A673 (cell line): Measurements from ENCODE around the gene ZNF3. TPM values are rescaled to one million over a fixed set of nuclear protein-coding genes. Genes with fewer than 3 reads are reported as not detected.
"Not testable (repeated sequence)": the region's sequence is repeated elsewhere in the genome, so short reads cannot be mapped to it uniquely, and the experiment has no call there.

Source experiments
- Bru-seq: library from RNA; stranded (reverse); fragments of 400-500 nt; gene quantifications from one replicate; lab custom pipeline; 2021; lab: Mats Ljungman, UMichigan
- BruChase-seq, 2 experiments: library from RNA; stranded (reverse); fragments of 400-500 nt; gene quantifications; one replicate each; lab custom pipeline; 2021; lab: Mats Ljungman, UMichigan
- BruUV-seq: library from RNA; stranded (reverse); fragments of 400-500 nt; replicated peaks from 2 replicates; lab custom pipeline; 2021; lab: Mats Ljungman, UMichigan
- CTCF ChIA-PET: fragments of 300-600 bp; sonication (Branson Sonifier 250); formaldehyde crosslinking; loops from one replicate; lab custom pipeline; 2022; ENCODE audit warnings: antibody characterized with exemption; lab: Charles Lee
- POLR2A ChIA-PET: fragments of 300-600 bp; sonication (Branson Sonifier 250); formaldehyde crosslinking; loops from one replicate; lab custom pipeline; 2022; ENCODE audit warnings: antibody characterized with exemption; ENCODE audit not compliant: low non-redundant PET; lab: Charles Lee
- DNase-seq: peaks from one replicate; pipeline ENCODE4 v3.0.0-alpha.2; 2015; ENCODE audit warnings: low spot score
- H3K27ac ChIP-seq: fragments of 200-600 bp; sonication (generic); 2 replicates; pipeline ENCODE4 v1.5.1; 2016; ENCODE audit warnings: mixed run types, low read depth, mild to moderate bottlenecking, mixed read lengths, antibody characterized with exemption, low read length; ENCODE audit not compliant: poor library complexity, severe bottlenecking
- H3K27me3 ChIP-seq: fragments of 200-600 bp; sonication (generic); replicated peaks from 2 replicates; pipeline ENCODE4 v1.6.1; 2017; ENCODE audit warnings: mixed run types, low read depth, mild to moderate bottlenecking, mixed read lengths, antibody characterized with exemption, low read length; ENCODE audit not compliant: insufficient read depth, poor library complexity
- H3K36me3 ChIP-seq: fragments of 200-600 bp; sonication (generic); 2 replicates; pipeline ENCODE4 v1.6.1; 2016; ENCODE audit warnings: mixed run types, mild to moderate bottlenecking, mixed read lengths, antibody characterized with exemption, low read length; ENCODE audit not compliant: insufficient read depth, poor library complexity, severe bottlenecking
- H3K4me1 ChIP-seq: fragments of 200-600 bp; sonication (generic); 2 replicates; pipeline ENCODE4 v1.6.1; 2017; ENCODE audit warnings: mixed run types, mild to moderate bottlenecking, mixed read lengths, antibody characterized with exemption, low read length; ENCODE audit not compliant: insufficient read depth, poor library complexity, severe bottlenecking
- H3K4me3 ChIP-seq: fragments of 200-600 bp; sonication (generic); 2 replicates; pipeline ENCODE4 v1.5.1; 2016; ENCODE audit warnings: low read depth, mixed run types, mild to moderate bottlenecking, mixed read lengths, low read length; ENCODE audit not compliant: poor library complexity, severe bottlenecking
- H3K9me3 ChIP-seq: fragments of 200-600 bp; sonication (generic); 2 replicates; pipeline ENCODE4 v1.6.1; 2016; ENCODE audit warnings: mixed run types, low read depth, mild to moderate bottlenecking, mixed read lengths, antibody characterized with exemption, low read length; ENCODE audit not compliant: poor library complexity, severe bottlenecking
- CTCF ChIP-seq: fragments of 300-800, 200-600 bp; sonication (generic); conservative IDR thresholded peaks from 2 replicates; pipeline ENCODE4 v1.5.1; 2017; ENCODE audit warnings: low read depth, mild to moderate bottlenecking, antibody characterized with exemption, low read length, moderate library complexity, mixed read lengths
- EZH2 ChIP-seq: fragments of 200-600 bp; sonication (generic); IDR thresholded peaks from 2 replicates; pipeline ENCODE4 v1.6.1; 2017; ENCODE audit warnings: borderline replicate concordance, low read depth, mild to moderate bottlenecking, mixed read lengths, antibody characterized with exemption, low read length; ENCODE audit not compliant: poor library complexity, severe bottlenecking
- intact Hi-C: fragments of 100-400 bp; cut with micrococcal nuclease; formaldehyde crosslinking; loops from one replicate; pipeline ENCODE4 v1.10.0; 2022; ENCODE audit not compliant: unreplicated experiment
- long read RNA-seq: library from polyadenylated mRNA; stranded (forward); transcript quantifications from one replicate; pipeline ENCODE4 v2.0.0, GENCODE V29; 2022
- total RNA-seq: library from RNA; stranded (reverse); gene quantifications from 2 replicates; pipeline ENCODE4 v1.2.3, GENCODE V29; 2021

Gene ZNF3
- total RNA-seq (50.2 and 50.8 TPM in 2 replicates), Bru-seq, nascent RNA (percentile 86 among the genes with signal in this experiment), BruChase-seq, experiment 1, labeled RNA remaining after a 2-hour chase (percentile 84 among the genes with signal in this experiment), BruChase-seq, experiment 2, labeled RNA remaining after a 6-hour chase (percentile 75 among the genes with signal in this experiment)
- long read RNA-seq, transcript ZNF3-202 (6 exons, 2,799 nt): major isoform, 33 of 50 reads
- long read RNA-seq, partial matches to known transcripts: 1 of 50 reads
- long read RNA-seq, other reads (novel, unspliced or antisense): 11 of 50 reads

- Histone ChIP-seq H3K27ac (peak within 1 kb of the TSS; percentile 81), H3K36me3 (peaks cover 34% of the 10 kb centered on the region), H3K27me3 (no peaks in the 10 kb centered on the region), H3K9me3 (no peaks in the 10 kb centered on the region), H3K4me3 (peak within 1 kb of the TSS; percentile 73), H3K4me1 (peaks cover 12% of the 10 kb centered on the region)
- TF ChIP-seq EZH2 (no peak), CTCF (peak; percentile 98)
- peak; percentile 100 for DNase-seq
- ChIA-PET POLR2A (interaction anchor here (0.7 kb wide), 1 partner anchor 66 kb away, joined by 4 read pairs; no protein-coding TSS in a partner anchor), CTCF (no interaction called here)
- intact Hi-C loops: loop anchor here (5.0 kb wide), 1 partner anchor 84 kb away; no protein-coding TSS in a partner anchor
- no TSS peak for BruUV-seq
Measured at GRCh38 chr7:100081535-100082102, at the start of gene ZNF3. Gene ZNF3 (minus strand): TSS chr7:100081723. CDS start chr7:100077357, 4,366 bp downstream.

GRCh38 chr7:100130608-100131453, 49.3 kb upstream of the ZNF3 start:
- Histone ChIP-seq H3K9me3 (no peaks in the 10 kb centered on the region), H3K27ac (no peak overlapping the region), H3K36me3 (no peaks in the 10 kb centered on the region), H3K4me1 (peaks cover 10% of the 10 kb centered on the region), H3K4me3 (peak overlapping the region; percentile 25), H3K27me3 (no peaks in the 10 kb centered on the region)
- TF ChIP-seq CTCF (peak; percentile 88), EZH2 (no peak)
- BruUV-seq: no TSS peak
- intact Hi-C loops: loop anchor here (5.0 kb wide), 3 partner anchors 139 to 276 kb away; partner anchors contain the start of gene AZGP1
- ChIA-PET POLR2A (no interaction called here), CTCF (no interaction called here)
- DNase-seq: peak; percentile 77

- H3K36me3 ChIP-seq, H3K4me3 ChIP-seq, DNase-seq, CTCF ChIA-PET, BruUV-seq, H3K9me3 ChIP-seq, H3K27me3 ChIP-seq, H3K27ac ChIP-seq, POLR2A ChIA-PET: not testable (repeated sequence)
- intact Hi-C loops: loop anchor here (5.0 kb wide), 3 partner anchors 138 to 277 kb away; partner anchors contain the start of gene AZGP1
- peaks cover 10% of the 10 kb centered on the region for H3K4me1 ChIP-seq
Measured at GRCh38 chr7:100130220-100130607, 48.7 kb upstream of the ZNF3 start.
